Measurements from ENCODE around the gene RELA. TPM values are rescaled to one million over a fixed set of nuclear protein-coding genes. Genes with fewer than 3 reads are reported as not detected.
A peak's percentile ranks its signal among the peaks of the same experiment; 100 is the strongest.

Gene RELA
- polyA plus RNA-seq, 1 experiment = 46.2 TPM

GRCh38 chr11:65627202-65627601 lies 35.5 kb downstream of the RELA start:
- H3K36me3 ChIP-seq (ENCODE audit: control insufficient read depth, insufficient read depth, low read length) = peaks cover 56% of the 10 kb centered on the region
- no peak for DNase-seq (ENCODE audit: low read depth)
- no peak overlapping the region for H3K4me3 ChIP-seq (ENCODE audit: low read depth, low read length)
- ChIA-PET POLR2A (no interaction called here), CTCF (interaction anchor here (1.6 to 1.8 kb wide), 2 partner anchors 9 to 10 kb away, joined by 4 to 10 read pairs; partner anchors contain the start of gene SIPA1)
- TF ChIP-seq, protein P1, sequence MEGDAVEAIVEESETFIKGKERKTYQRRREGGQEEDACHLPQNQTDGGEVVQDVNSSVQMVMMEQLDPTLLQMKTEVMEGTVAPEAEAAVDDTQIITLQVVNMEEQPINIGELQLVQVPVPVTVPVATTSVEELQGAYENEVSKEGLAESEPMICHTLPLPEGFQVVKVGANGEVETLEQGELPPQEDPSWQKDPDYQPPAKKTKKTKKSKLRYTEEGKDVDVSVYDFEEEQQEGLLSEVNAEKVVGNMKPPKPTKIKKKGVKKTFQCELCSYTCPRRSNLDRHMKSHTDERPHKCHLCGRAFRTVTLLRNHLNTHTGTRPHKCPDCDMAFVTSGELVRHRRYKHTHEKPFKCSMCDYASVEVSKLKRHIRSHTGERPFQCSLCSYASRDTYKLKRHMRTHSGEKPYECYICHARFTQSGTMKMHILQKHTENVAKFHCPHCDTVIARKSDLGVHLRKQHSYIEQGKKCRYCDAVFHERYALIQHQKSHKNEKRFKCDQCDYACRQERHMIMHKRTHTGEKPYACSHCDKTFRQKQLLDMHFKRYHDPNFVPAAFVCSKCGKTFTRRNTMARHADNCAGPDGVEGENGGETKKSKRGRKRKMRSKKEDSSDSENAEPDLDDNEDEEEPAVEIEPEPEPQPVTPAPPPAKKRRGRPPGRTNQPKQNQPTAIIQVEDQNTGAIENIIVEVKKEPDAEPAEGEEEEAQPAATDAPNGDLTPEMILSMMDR (IDR thresholded peaks at IDR 0.05; ENCODE audit: insufficient read depth, low read depth, low read length) = no peak
- H3K27me3 ChIP-seq (ENCODE audit: control insufficient read depth, insufficient read depth, low read length) = no peaks in the 10 kb centered on the region

DNA sequence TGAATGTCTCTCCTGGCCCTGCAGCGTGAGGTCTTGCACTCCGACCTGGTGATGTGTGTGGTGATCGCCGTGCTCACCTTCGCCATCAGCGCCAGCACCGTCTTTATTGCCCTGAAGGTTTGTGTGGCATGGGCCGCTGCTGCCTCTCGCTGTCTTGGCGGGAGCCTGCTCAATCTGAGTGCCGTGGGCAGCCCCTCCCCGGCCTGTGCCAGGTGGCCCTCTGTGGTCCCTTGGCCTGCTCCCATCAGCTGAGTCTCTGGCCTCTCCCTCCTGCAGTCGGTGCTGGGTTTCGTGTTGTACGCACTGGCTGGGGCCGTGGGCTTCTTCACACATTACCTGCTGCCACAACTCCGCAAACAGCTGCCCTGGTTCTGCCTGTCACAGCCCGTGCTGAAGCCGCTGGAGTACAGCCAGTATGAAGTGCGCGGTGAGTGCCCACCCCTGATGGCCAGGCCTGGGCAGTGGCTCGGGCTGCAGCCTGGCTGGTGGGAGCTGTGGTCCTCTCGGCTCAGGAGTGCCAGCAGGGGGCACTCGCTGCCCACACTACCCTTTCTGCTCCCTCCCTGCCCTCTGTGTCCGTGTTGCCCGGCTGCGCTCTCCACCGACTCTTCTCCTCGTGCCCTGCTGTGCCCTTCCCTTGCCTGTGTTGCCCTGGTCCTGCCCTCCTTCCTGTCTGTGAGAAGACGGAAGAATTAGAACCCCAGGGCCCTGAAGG lies 36.9 kb downstream of the RELA start:
- ChIA-PET POLR2A (no interaction called here), CTCF (interaction anchor here (0.6 to 1.8 kb wide), 10 partner anchors 8 to 134 kb away, joined by 3 to 10 read pairs (median 4); partner anchors contain the start of genes KAT5 and SIPA1)
- Histone ChIP-seq H3K4me3 (ENCODE audit: low read depth, low read length) (no peak overlapping the region), H3K27me3 (ENCODE audit: control insufficient read depth, insufficient read depth, low read length) (no peaks in the 10 kb centered on the region), H3K36me3 (ENCODE audit: control insufficient read depth, insufficient read depth, low read length) (peaks cover 58% of the 10 kb centered on the region)
- TF ChIP-seq, protein P1 (IDR thresholded peaks at IDR 0.05; ENCODE audit: insufficient read depth, low read depth, low read length) = peak; percentile 58
- DNase-seq (ENCODE audit: low read depth) = no peak

- ChIA-PET POLR2A (no interaction called here), CTCF (interaction anchor here (0.6 to 1.8 kb wide), 8 partner anchors 7 to 135 kb away, joined by 3 to 10 read pairs (median 4); partner anchors contain the start of genes KAT5 and SIPA1)
- TF ChIP-seq, protein P1 (IDR thresholded peaks at IDR 0.05; ENCODE audit: insufficient read depth, low read depth, low read length) = no peak
- DNase-seq (ENCODE audit: low read depth) = no peak
- Histone ChIP-seq H3K36me3 (ENCODE audit: control insufficient read depth, insufficient read depth, low read length) (peaks cover 60% of the 10 kb centered on the region), H3K4me3 (ENCODE audit: low read depth, low read length) (no peak overlapping the region), H3K27me3 (ENCODE audit: control insufficient read depth, insufficient read depth, low read length) (no peaks in the 10 kb centered on the region)
Measured at GRCh38 chr11:65624931-65625627, 37.6 kb downstream of the RELA start.

GRCh38 chr11:65623852-65624616 lies 38.7 kb downstream of the RELA start:
- Histone ChIP-seq H3K4me3 (ENCODE audit: low read depth, low read length) (no peak overlapping the region), H3K36me3 (ENCODE audit: control insufficient read depth, insufficient read depth, low read length) (peaks cover 60% of the 10 kb centered on the region), H3K27me3 (ENCODE audit: control insufficient read depth, insufficient read depth, low read length) (no peaks in the 10 kb centered on the region)
- TF ChIP-seq, protein P1 (IDR thresholded peaks at IDR 0.05; ENCODE audit: insufficient read depth, low read depth, low read length) = no peak
- ChIA-PET CTCF (no interaction called here), POLR2A (no interaction called here)
- DNase-seq (ENCODE audit: low read depth) = no peak

DNA sequence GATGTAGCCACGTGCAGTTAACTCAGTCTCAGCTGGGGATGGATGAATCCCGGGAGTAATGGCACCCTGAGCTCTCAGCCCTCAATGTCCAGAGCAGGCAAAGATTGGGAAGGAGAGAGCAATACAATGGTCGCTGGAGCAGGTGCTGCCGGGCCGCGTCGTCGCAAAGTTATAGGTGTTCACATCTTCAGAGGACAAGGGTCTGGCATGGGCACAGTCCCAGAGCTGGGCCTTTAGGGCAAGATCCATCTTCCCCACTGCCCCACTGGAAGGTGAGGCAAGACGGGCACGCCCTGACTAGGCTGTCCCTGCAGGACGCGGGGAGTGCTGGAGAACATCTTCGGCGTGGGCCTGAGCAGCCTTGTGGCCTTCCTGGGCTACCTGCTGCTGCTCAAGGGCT lies 39.5 kb downstream of the RELA start:
- ChIA-PET POLR2A (no interaction called here), CTCF (interaction anchor here (1.0 kb wide), 1 partner anchor 10 kb away, joined by 3 read pairs; no protein-coding TSS in a partner anchor)
- Histone ChIP-seq H3K4me3 (ENCODE audit: low read depth, low read length) (no peak overlapping the region), H3K36me3 (ENCODE audit: control insufficient read depth, insufficient read depth, low read length) (peaks cover 63% of the 10 kb centered on the region), H3K27me3 (ENCODE audit: control insufficient read depth, insufficient read depth, low read length) (no peaks in the 10 kb centered on the region)
- TF ChIP-seq, protein P1 (IDR thresholded peaks at IDR 0.05; ENCODE audit: insufficient read depth, low read depth, low read length) = no peak
- no peak for DNase-seq (ENCODE audit: low read depth)

Data from BJ (cell line).